PFSK-1 (cell line): ENCODE results near the gene KHDRBS1.

Source experiments
- FOXP2 ChIP-seq: optimal IDR thresholded peaks from 2 replicates; pipeline ENCODE3; 2011; ENCODE audit warnings: borderline replicate concordance, control low read depth, inconsistent platforms; ENCODE audit not compliant: insufficient read depth; ENCODE audit errors: extremely low read length, extremely low read depth
- POLR2AphosphoS5 ChIP-seq: IDR thresholded peaks from 2 replicates; pipeline ENCODE4 v1.6.1; 2012; ENCODE audit warnings: low read depth, mild to moderate bottlenecking, control low read depth, low read length, moderate library complexity
- REST ChIP-seq, 2 experiments: IDR thresholded peaks; 2 replicates each; pipeline versions ENCODE4 v1.6.1 to v1.8.0; 2011 to 2012; ENCODE audit warnings: low read depth in 2 of 2, low read length in 2 of 2, control low read depth in 1 of 2, inconsistent platforms in 1 of 2, mild to moderate bottlenecking in 1 of 2, moderate library complexity in 1 of 2; ENCODE audit not compliant: insufficient read depth in 1 of 2
- SIN3A ChIP-seq: IDR thresholded peaks from 2 replicates; pipeline ENCODE4 v1.6.1; 2012; ENCODE audit warnings: mild to moderate bottlenecking, low read length, moderate library complexity, borderline replicate concordance; ENCODE audit not compliant: insufficient read depth
- TAF1 ChIP-seq: IDR thresholded peaks from 2 replicates; pipeline ENCODE4 v1.6.1; 2012; ENCODE audit warnings: low read length, control low read depth, borderline replicate concordance; ENCODE audit not compliant: insufficient read depth

KHDRBS1 gene

GRCh38 chr1:32071758-32072621, 58.3 kb downstream of the KHDRBS1 start:
- TF ChIP-seq TAF1 (peak; percentile 61; the same call in 1 of the 2 replicates), FOXP2 (no peak), POLR2AphosphoS5 (no peak), SIN3A (peak; percentile 77; the same call in 1 of the 2 replicates), REST (IDR thresholded peaks at IDR 0.05; ENCODE audit: insufficient read depth in 1 of 2, low read depth in 2 of 2, low read length in 2 of 2) (peak in 1 of 2 experiments; percentile 50; a peak in 1 of 4 replicates)

GRCh38 chr1:32072622-32073298, 59.1 kb downstream of the KHDRBS1 start, which contains the start of gene TMEM39B:
TMEM39B (plus strand) TSS chr1:32072939; CDS start chr1:32073048, 109 bp downstream.
- TF ChIP-seq SIN3A (no peak), REST (IDR thresholded peaks at IDR 0.05; ENCODE audit: insufficient read depth in 1 of 2, low read depth in 2 of 2, low read length in 2 of 2) (no peak), FOXP2 (peak; percentile 89), TAF1 (peak; percentile 12; the same call in 1 of the 2 replicates), POLR2AphosphoS5 (peak; percentile 97)

GRCh38 chr1:32073299-32074229, 59.9 kb downstream of the KHDRBS1 start:
- no peak for TF ChIP-seq FOXP2
- TF ChIP-seq POLR2AphosphoS5: no peak
- no peak for TF ChIP-seq REST (IDR thresholded peaks at IDR 0.05; ENCODE audit: insufficient read depth in 1 of 2, low read depth in 2 of 2, low read length in 2 of 2)
- TF ChIP-seq TAF1: no peak
- no peak for TF ChIP-seq SIN3A

GRCh38 chr1:32074841-32075240, 61.2 kb downstream of the KHDRBS1 start:
- TF ChIP-seq SIN3A: no peak
- no peak for TF ChIP-seq FOXP2
- TF ChIP-seq POLR2AphosphoS5: no peak
- no peak for TF ChIP-seq TAF1
- no peak for TF ChIP-seq REST (IDR thresholded peaks at IDR 0.05; ENCODE audit: insufficient read depth in 1 of 2, low read depth in 2 of 2, low read length in 2 of 2)
